GM12878 (cell line): ENCODE measurements around the gene SPESP1. TPM values are rescaled to one million over a fixed set of nuclear protein-coding genes. Genes with fewer than 3 reads are reported as not detected.
A peak's percentile ranks its signal among the peaks of the same experiment; 100 is the strongest.

ENCODE experiments used
- ATAC-seq: fragments of 200-7000 bp; cut with Tn5 transposase; 3 replicates; pipeline ENCODE4 v1.9.1; 2020; ENCODE audit warnings: mild to moderate bottlenecking, moderate library complexity
- BruUV-seq: library from RNA; stranded (reverse); fragments of 400-500 nt; replicated peaks from 2 replicates; lab custom pipeline; 2021; lab: Mats Ljungman, UMichigan
- CTCF ChIA-PET: fragments of 300-600 bp; sonication (Branson Sonifier 250); formaldehyde crosslinking; extraction: SDS; loops from one replicate; lab custom pipeline; 2021; ENCODE audit warnings: inconsistent platforms; lab: Yijun Ruan, JAX
- POLR2A ChIA-PET: fragments of 350-600 bp; formaldehyde crosslinking; extraction: SDS; loops from one replicate; lab custom pipeline; 2021; ENCODE audit warnings: inconsistent platforms; lab: Charles Lee
- RAD21 ChIA-PET: fragments of 300-600 bp; sonication (Branson Sonifier 250); formaldehyde crosslinking; loops from one replicate; lab custom pipeline; 2023; ENCODE audit warnings: antibody characterized with exemption; ENCODE audit not compliant: unreplicated experiment; lab: Charles Lee
- SMC1A ChIA-PET: fragments of 300-600 bp; sonication (Branson Sonifier 250); formaldehyde crosslinking; loops from one replicate; lab custom pipeline; 2023; ENCODE audit not compliant: unreplicated experiment, uncharacterized antibody; lab: Charles Lee
- DNase-seq: peaks from one replicate; pipeline ENCODE4 v3.0.0-alpha.2; 2011; ENCODE audit warnings: low read depth, low spot score
- FAIRE-seq: peaks from 3 replicates; lab custom pipeline; 2011; peaks lifted over from hg19 to GRCh38; lab: Jason Lieb, UNC
- H2AFZ ChIP-seq: 2 replicates; pipeline ENCODE4 v1.6.0; 2011; ENCODE audit warnings: low read depth, low read length, control low read depth; ENCODE audit not compliant: control insufficient read depth
- H3K27ac ChIP-seq: 2 replicates; pipeline ENCODE4 v1.5.1; 2011; ENCODE audit warnings: control low read depth; ENCODE audit not compliant: control insufficient read depth, insufficient read depth
- H3K27me3 ChIP-seq, 2 experiments: replicated peaks in 1 of 2; 2 replicates each; pipeline versions ENCODE4 v1.6.0 to v1.6.1; 2011; ENCODE audit warnings: low read length in 1 of 2; ENCODE audit not compliant: control insufficient read depth in 2 of 2, insufficient read depth in 2 of 2
- H3K36me3 ChIP-seq, 2 experiments: 2 replicates each; pipeline ENCODE4 v1.5.1; 2011; ENCODE audit warnings: low read length in 1 of 2; ENCODE audit not compliant: control insufficient read depth in 2 of 2, insufficient read depth in 2 of 2
- H3K4me1 ChIP-seq: 2 replicates; pipeline ENCODE4 v1.6.1; 2011; ENCODE audit warnings: mild to moderate bottlenecking, low read length, moderate library complexity, mixed read lengths; ENCODE audit not compliant: control insufficient read depth, insufficient read depth
- H3K4me2 ChIP-seq: 2 replicates; pipeline ENCODE4 v1.6.0; 2011; ENCODE audit warnings: control low read depth; ENCODE audit not compliant: control insufficient read depth, insufficient read depth
- H3K4me3 ChIP-seq: fragments of 200-600 bp; sonication (generic); 2 replicates; pipeline ENCODE4 v1.5.1; 2016
- H3K79me2 ChIP-seq: 2 replicates; pipeline ENCODE4 v1.6.0; 2011; ENCODE audit warnings: low read length; ENCODE audit not compliant: control insufficient read depth, insufficient read depth
- H3K9ac ChIP-seq: 2 replicates; pipeline ENCODE4 v1.8.0; 2011; ENCODE audit warnings: low read length, control low read depth, mixed read lengths; ENCODE audit not compliant: control insufficient read depth, insufficient read depth
- H3K9me3 ChIP-seq: replicated peaks from 3 replicates; pipeline ENCODE4 v1.5.1; 2011; ENCODE audit warnings: mild to moderate bottlenecking, low read length; ENCODE audit not compliant: control insufficient read depth, insufficient read depth
- H4K20me1 ChIP-seq: 2 replicates; pipeline ENCODE4 v1.6.0; 2011; ENCODE audit not compliant: control insufficient read depth, insufficient read depth
- CREB1 ChIP-seq: IDR thresholded peaks from 2 replicates; pipeline ENCODE4 v1.6.1; 2012; ENCODE audit warnings: low read depth, mild to moderate bottlenecking, inconsistent platforms
- DPF2 ChIP-seq: fragments of 450-650 bp; IDR thresholded peaks from 2 replicates; pipeline ENCODE4 v1.6.1; 2017; ENCODE audit warnings: mild to moderate bottlenecking
- EGR1 ChIP-seq, 2 experiments: IDR thresholded peaks; 1 replicate in 1 of 2; 2 replicates in 1 of 2; pipeline ENCODE4 v1.6.1; 2011 to 2012; ENCODE audit warnings: low read depth in 2 of 2, low read length in 2 of 2, borderline replicate concordance in 1 of 2, mild to moderate bottlenecking in 1 of 2, moderate library complexity in 1 of 2
- NR2F1 ChIP-seq: fragments of 450-650 bp; conservative IDR thresholded peaks from 2 replicates; pipeline ENCODE4 v1.6.1; 2017; ENCODE audit warnings: mild to moderate bottlenecking
- NRF1 ChIP-seq: conservative IDR thresholded peaks from 2 replicates; pipeline ENCODE4 v1.6.1; 2011; ENCODE audit warnings: mild to moderate bottlenecking, low read depth, low read length, improper control_type of control experiment
- POLR2AphosphoS5 ChIP-seq: IDR thresholded peaks from 2 replicates; pipeline ENCODE4 v1.6.1; 2011; ENCODE audit warnings: mild to moderate bottlenecking, low read length, inconsistent platforms
- RCOR1 ChIP-seq: conservative IDR thresholded peaks from 2 replicates; pipeline ENCODE4 v1.6.1; 2012; ENCODE audit warnings: low read depth, low read length, improper control_type of control experiment
- SMAD5 ChIP-seq: IDR thresholded peaks from 2 replicates; pipeline ENCODE4 v1.6.1; 2016; ENCODE audit warnings: antibody characterized with exemption, low read depth
- SRF ChIP-seq, 2 experiments: IDR thresholded peaks; 2 replicates each; pipeline ENCODE4 v1.6.1; 2011; ENCODE audit warnings: low read depth in 2 of 2, low read length in 2 of 2, mild to moderate bottlenecking in 1 of 2, moderate library complexity in 1 of 2
- STAT1 ChIP-seq: fragments of 450-650 bp; conservative IDR thresholded peaks from 2 replicates; pipeline ENCODE4 v1.6.1; 2014; ENCODE audit warnings: antibody characterized with exemption, mild to moderate bottlenecking
- TCF3 ChIP-seq: IDR thresholded peaks from 2 replicates; pipeline ENCODE4 v1.6.1; 2012; ENCODE audit warnings: low read depth, mild to moderate bottlenecking, low read length, borderline replicate concordance; ENCODE audit not compliant: insufficient read depth
- WGBS: methylation state at CpG from one replicate; pipeline ENCODE4 v1.1.6; 2016; ENCODE audit warnings: low lambda C conversion rate; ENCODE audit not compliant: insufficient replicate concordance, insufficient coverage; ENCODE audit errors: missing lambda C conversion rate; 5-methylcytosine and 5-hydroxymethylcytosine counted together
- in situ Hi-C: fragments of 300-500 bp; cut with MboI; formaldehyde crosslinking; loops from 9 replicates; pipeline ENCODE4 v1.14.3; 2018; ENCODE audit warnings: mixed read lengths
- intact Hi-C: fragments of 100-400 bp; cut with micrococcal nuclease; formaldehyde crosslinking; loops from one replicate; pipeline ENCODE4 v1.14.2; 2022; ENCODE audit not compliant: unreplicated experiment
- polyA plus RNA-seq, 11 experiments: library from polyadenylated mRNA; depleted of rRNA in 4 of 11; unstranded in 6 of 11; stranded (reverse) in 5 of 11; fragments of >200 nt; fragmentation: Nextera tagmentation in 4 of 11; fragmentation: Illumina TruSeq in 1 of 11; extraction: Ambion mirVana in 4 of 11; extraction: Trizol in 1 of 11; gene quantifications; 1 replicate in 1 of 11; 2 replicates in 10 of 11; pipeline versions ENCODE4 v1.2.1 to v1.2.3, GENCODE V29; 2011 to 2016; ENCODE audit warnings: inconsistent platforms in 2 of 11, missing spikeins in 2 of 11, low read depth in 1 of 11
- total RNA-seq, 4 experiments: library from RNA; depleted of rRNA in 3 of 4; stranded (reverse); fragments of >200 nt in 3 of 4; fragmentation: Illumina TruSeq in 1 of 4; extraction: Trizol in 1 of 4; gene quantifications; 2 replicates each; pipeline versions ENCODE4 v1.2.1 to v1.2.3, GENCODE V29; 2013 to 2021
- TF ChIP-seq, protein P1 (sequence below): fragments of 450-650 bp; IDR thresholded peaks from 2 replicates; pipeline ENCODE4 v1.6.1; 2017; ENCODE audit warnings: antibody characterized with exemption, mild to moderate bottlenecking, moderate library complexity
- TF ChIP-seq, protein P2 (sequence below): fragments of 450-650 bp; IDR thresholded peaks from 2 replicates; pipeline ENCODE4 v1.6.1; 2016; ENCODE audit warnings: mild to moderate bottlenecking, moderate library complexity, borderline replicate concordance
- TF ChIP-seq, protein P3 (sequence below): fragments of 450-650 bp; IDR thresholded peaks from 2 replicates; pipeline ENCODE4 v1.6.1; 2018; ENCODE audit warnings: borderline replicate concordance, mild to moderate bottlenecking; ENCODE audit not compliant: partially characterized antibody

The SPESP1 gene
- total and polyA plus RNA-seq, 10 of the 15 experiments (the other 5 are each of a cell fraction or from before 2014, with no cell fraction given) = not detected

DNA sequence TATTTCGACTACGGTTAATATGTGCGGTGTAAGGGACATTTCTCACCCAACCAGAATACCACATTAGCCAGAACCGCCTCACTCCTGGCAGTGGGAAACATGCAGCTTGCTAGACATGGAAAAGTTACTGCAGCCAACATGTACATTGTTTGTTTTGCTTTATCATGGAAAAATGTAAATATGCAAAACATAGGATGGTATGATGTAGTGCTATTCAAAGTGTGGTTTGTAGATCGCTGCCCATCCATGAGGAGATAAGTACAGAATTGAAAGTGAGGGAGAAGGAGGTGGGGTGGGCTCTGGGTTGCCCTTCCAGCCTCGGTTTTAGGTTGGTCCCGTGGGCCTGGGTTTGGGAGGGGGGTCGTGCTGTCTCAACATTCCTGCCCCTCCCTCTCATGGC is 42.5 kb upstream of the SPESP1 start (continued):
- TF ChIP-seq, protein P1, sequence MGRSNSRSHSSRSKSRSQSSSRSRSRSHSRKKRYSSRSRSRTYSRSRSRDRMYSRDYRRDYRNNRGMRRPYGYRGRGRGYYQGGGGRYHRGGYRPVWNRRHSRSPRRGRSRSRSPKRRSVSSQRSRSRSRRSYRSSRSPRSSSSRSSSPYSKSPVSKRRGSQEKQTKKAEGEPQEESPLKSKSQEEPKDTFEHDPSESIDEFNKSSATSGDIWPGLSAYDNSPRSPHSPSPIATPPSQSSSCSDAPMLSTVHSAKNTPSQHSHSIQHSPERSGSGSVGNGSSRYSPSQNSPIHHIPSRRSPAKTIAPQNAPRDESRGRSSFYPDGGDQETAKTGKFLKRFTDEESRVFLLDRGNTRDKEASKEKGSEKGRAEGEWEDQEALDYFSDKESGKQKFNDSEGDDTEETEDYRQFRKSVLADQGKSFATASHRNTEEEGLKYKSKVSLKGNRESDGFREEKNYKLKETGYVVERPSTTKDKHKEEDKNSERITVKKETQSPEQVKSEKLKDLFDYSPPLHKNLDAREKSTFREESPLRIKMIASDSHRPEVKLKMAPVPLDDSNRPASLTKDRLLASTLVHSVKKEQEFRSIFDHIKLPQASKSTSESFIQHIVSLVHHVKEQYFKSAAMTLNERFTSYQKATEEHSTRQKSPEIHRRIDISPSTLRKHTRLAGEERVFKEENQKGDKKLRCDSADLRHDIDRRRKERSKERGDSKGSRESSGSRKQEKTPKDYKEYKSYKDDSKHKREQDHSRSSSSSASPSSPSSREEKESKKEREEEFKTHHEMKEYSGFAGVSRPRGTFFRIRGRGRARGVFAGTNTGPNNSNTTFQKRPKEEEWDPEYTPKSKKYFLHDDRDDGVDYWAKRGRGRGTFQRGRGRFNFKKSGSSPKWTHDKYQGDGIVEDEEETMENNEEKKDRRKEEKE = no peak
- no peak for TF ChIP-seq EGR1 (IDR thresholded peaks at IDR 0.05; ENCODE audit: borderline replicate concordance in 1 of 2, low read depth in 2 of 2, low read length in 2 of 2)
- no peak for TF ChIP-seq SMAD5
- TF ChIP-seq, all 136 proteins: peak for 0

GRCh38 chr15:68888419-68888818 is 41.9 kb upstream of the SPESP1 start:
- intact Hi-C loops = no loop called here
- DNase-seq (no peak), FAIRE-seq (no peak), ATAC-seq (peak; percentile 87)
- Histone ChIP-seq H3K27me3 (no peaks in the 10 kb centered on the region), H3K27ac (no peak overlapping the region), H3K9me3 (no peaks in the 10 kb centered on the region), H3K4me3 (no peak overlapping the region), H2AFZ (no peak overlapping the region), H3K79me2 (no peaks in the 10 kb centered on the region), H3K36me3 (no peaks in the 10 kb centered on the region), H3K9ac (no peak overlapping the region), H3K4me1 (no peaks in the 10 kb centered on the region), H4K20me1 (no peaks in the 10 kb centered on the region), H3K4me2 (no peak overlapping the region)
- BruUV-seq = no TSS peak
- ChIA-PET RAD21 (no interaction called here), POLR2A (no interaction called here), SMC1A (no interaction called here), CTCF (interaction anchor here (0.6 kb wide), 1 partner anchor 35 kb away, joined by 3 read pairs; no protein-coding TSS in a partner anchor)
- in situ Hi-C loops = no loop called here
- 29% methylated on average over 12 of the region's 12 CpGs for WGBS
- no peak for TF ChIP-seq RCOR1
- no peak for TF ChIP-seq NR2F1
- TF ChIP-seq, protein P2, sequence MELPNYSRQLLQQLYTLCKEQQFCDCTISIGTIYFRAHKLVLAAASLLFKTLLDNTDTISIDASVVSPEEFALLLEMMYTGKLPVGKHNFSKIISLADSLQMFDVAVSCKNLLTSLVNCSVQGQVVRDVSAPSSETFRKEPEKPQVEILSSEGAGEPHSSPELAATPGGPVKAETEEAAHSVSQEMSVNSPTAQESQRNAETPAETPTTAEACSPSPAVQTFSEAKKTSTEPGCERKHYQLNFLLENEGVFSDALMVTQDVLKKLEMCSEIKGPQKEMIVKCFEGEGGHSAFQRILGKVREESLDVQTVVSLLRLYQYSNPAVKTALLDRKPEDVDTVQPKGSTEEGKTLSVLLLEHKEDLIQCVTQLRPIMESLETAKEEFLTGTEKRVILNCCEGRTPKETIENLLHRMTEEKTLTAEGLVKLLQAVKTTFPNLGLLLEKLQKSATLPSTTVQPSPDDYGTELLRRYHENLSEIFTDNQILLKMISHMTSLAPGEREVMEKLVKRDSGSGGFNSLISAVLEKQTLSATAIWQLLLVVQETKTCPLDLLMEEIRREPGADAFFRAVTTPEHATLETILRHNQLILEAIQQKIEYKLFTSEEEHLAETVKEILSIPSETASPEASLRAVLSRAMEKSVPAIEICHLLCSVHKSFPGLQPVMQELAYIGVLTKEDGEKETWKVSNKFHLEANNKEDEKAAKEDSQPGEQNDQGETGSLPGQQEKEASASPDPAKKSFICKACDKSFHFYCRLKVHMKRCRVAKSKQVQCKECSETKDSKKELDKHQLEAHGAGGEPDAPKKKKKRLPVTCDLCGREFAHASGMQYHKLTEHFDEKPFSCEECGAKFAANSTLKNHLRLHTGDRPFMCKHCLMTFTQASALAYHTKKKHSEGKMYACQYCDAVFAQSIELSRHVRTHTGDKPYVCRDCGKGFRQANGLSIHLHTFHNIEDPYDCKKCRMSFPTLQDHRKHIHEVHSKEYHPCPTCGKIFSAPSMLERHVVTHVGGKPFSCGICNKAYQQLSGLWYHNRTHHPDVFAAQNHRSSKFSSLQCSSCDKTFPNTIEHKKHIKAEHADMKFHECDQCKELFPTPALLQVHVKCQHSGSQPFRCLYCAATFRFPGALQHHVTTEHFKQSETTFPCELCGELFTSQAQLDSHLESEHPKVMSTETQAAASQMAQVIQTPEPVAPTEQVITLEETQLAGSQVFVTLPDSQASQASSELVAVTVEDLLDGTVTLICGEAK = no peak
- no peak for TF ChIP-seq NRF1
- no peak for TF ChIP-seq DPF2
- TF ChIP-seq STAT1 = no peak
- TF ChIP-seq POLR2AphosphoS5 = no peak
- TF ChIP-seq TCF3 = no peak
- TF ChIP-seq, protein P3, sequence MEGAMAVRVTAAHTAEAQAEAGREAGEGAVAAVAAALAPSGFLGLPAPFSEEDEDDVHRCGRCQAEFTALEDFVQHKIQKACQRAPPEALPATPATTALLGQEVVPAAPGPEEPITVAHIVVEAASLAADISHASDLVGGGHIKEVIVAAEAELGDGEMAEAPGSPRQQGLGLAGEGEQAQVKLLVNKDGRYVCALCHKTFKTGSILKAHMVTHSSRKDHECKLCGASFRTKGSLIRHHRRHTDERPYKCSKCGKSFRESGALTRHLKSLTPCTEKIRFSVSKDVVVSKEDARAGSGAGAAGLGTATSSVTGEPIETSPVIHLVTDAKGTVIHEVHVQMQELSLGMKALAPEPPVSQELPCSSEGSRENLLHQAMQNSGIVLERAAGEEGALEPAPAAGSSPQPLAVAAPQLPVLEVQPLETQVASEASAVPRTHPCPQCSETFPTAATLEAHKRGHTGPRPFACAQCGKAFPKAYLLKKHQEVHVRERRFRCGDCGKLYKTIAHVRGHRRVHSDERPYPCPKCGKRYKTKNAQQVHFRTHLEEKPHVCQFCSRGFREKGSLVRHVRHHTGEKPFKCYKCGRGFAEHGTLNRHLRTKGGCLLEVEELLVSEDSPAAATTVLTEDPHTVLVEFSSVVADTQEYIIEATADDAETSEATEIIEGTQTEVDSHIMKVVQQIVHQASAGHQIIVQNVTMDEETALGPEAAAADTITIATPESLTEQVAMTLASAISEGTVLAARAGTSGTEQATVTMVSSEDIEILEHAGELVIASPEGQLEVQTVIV = no peak
- no peak for TF ChIP-seq CREB1
- TF ChIP-seq SRF (IDR thresholded peaks at IDR 0.05; ENCODE audit: low read depth in 2 of 2, low read length in 2 of 2) = no peak
